NCI-H146 treated with DMSO at 0.1 percent for 48 hours (cell line): Measurements from ENCODE around the gene SEMA6B.
"Not testable (repeated sequence)": the region's sequence is repeated elsewhere in the genome, so short reads cannot be mapped to it uniquely, and the experiment has no call there.

ENCODE experiments used
- DNase-seq: peaks from one replicate; lab custom pipeline; 2025; ENCODE audit not compliant: unreplicated experiment; lab: John Stamatoyannopoulos, UW

The SEMA6B gene

DNA sequence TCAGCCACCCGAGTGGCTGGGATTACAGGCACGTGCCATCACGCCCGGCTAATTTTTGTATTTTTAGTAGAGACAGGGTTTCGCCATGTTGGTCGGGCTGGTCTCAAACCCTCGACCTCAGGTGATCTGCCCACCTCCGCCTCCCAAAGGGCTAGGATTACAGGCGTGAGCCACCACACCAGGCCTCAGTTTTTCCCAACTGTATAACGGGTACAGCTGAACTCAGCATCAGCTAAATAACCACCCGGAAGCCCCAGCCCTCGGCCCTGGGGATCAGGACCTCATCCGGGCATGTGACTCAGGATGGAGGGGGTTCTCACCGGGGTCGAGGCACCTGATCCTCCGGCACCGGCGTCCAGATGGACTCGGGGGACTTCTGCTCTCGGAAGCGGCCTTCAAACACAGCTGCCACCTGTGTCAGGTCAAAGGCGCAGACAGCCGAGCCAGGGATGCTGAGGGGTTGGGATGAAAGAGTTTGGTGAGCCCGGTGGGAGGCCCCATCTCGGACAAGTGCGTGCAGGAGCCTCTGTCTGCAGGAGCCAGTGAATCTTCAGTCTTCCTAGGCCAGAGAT lies 8.9 kb downstream of the SEMA6B start:
- DNase-seq: no peak

DNA sequence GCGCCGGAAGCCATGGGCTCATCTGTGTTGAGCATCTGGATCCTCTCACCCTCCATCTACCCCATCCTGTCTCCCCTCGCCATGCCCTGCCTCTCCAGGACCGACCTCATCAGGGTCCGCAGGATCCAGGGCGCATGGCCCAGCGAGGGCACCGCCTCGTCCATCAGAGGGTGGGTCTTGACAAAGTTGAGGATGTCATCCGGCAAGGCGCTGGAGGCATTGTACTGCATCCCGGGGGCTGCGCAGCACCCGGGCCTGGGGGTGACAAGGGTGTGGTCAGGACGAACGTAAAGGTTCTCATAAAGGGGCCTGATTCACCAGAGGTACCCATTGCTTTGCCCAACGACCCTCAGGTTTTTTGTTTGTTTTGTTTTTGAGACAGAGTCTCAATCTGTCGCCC lies 9.5 kb downstream of the SEMA6B start:
- DNase-seq: no peak

DNA sequence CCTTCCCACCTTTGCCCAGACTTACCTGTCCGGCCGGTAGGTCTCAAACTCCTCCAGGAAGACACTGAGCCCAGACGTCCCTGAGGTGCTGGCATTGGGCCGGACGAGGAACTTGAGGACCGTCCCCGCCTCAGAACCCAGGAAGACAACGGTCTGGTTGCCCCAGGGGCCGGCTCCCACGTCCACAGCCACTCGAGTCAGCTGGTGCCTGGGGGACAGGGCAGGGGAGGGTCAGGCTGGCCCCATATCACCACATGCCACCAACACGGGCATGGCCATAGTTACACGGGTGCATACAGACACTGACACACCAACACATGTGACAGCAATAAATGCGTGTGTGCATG lies 11.3 kb downstream of the SEMA6B start:
- no peak for DNase-seq

DNA sequence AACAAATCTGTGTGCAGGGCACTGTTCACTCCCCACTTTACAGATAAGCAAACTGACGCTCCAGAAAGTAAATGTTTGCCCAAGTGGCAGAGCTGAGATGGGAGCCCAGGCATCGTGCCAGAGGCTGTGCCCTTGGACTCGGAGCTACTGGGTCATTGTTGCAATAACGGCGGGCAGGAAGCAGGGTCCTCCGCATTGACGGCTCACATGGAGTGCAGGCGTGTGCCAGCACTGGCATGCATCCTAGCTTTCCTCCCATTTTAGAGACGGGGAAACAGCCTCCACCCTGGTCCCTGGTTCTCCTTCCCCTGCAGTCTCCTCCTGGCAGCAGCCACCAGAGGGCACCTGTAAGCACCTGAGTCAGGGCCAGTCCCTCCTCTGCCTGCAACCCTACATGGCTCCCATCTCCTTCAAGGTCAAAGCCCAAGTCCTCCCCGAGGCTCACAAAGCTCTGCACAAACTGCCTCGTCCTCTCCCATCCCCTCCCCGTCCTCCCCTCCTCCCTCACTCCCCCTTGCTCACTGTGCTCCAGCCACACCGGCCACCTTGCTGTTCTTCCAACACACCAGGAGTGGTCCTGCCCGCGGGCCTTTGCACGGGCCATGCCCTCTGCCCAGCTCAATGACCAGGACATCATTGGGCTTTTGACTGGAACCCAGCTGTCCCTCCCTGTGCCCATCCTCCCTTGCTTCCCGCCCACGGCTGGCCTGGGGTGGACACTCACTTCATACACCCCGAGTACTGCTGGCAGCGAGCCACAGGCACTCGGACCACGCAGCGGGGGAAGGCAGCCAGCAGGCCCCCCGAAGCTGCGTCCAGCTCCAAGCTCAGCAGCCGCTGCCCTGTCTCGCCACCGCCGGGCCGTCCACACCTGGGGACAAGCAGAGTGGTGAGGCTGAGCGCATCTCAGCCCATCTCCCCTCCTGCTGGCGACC lies 11.9 kb downstream of the SEMA6B start:
- no peak for DNase-seq

DNA sequence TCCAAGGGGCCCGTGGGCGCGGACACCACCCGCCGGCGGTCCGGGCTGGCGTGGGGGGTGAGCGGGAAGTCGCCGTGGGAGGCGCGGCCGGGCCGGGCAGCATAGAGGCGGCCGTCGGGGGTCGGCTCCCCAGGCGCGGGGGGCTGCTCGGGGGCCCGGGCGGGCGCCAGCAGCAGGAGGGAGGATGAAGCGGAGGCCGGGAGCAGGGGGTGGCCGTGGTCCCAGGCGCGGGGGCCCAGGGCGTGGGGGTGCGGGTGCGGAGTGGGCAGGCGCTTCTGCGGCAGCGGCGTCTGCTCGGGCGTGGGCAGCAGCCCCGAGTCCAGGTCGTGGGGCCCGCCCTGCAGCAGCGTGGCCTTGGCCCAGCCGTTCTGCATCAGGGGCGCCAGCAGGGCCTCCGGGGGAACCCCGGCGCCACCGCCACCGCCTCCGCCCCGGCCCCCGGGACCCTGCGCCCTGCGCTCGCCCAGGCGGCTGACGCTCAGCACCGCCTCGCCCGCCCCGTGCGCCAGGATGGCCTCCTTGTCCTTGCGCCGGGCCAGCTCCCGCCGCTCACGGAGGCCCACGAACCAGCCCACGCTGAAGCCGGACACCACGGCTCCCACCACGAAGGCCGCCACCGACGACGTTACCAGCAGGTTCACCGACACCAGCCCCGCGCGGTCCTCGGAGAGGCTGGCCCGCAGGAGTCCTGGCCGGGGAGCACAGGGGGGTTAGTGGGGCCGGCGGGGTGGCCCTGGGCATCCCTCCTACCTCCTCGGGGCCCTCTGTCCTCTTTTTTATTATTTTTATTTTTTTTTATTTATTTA lies 15.4 kb downstream of the SEMA6B start:
- no peak for DNase-seq

DNA sequence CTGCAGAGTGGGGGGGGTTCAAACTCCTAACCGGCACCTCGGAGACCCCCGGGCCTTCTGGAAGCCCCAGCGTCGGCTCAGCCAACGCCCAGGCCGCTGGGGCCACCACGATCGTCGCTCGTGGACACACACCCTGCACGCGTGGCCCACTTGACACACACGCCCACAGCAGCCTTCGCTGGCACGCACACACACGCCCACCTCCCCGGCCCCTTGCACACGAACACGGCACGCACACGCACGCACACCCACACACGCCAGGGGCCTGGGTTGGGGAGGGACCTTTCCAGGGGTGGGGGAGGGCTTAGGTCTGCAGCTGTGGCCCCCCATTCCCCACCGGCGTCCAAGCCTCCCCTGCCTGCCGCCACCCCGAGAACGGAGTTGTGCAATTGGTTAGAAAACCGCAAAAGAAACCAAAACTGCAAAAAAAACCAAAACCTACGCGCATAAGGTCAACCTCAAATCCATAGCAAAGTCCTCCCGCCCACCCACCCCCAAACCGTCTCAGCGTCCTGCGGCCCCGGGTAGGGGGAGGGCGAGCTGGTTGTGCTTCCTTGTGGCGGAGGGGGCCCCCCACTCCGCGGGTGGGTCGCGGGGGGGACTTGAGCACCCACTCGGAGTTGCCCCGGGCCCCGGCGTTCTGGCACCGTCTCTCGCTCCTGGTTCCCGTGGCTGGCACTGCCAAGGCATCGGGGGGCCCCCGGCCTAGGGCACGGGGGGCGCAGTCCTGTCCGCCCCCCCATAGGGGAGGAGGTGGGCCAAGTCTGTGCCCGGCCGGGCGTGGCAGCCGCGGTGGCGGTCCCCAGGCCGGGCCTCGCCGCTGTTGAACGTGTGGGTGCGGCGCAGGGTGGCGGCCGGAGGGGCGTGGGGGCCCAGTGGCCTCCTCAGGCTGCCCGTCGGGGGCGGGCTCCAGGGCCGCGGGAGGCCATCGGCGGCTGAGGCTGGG lies 16.3 kb downstream of the SEMA6B start:
- no peak for DNase-seq

DNA sequence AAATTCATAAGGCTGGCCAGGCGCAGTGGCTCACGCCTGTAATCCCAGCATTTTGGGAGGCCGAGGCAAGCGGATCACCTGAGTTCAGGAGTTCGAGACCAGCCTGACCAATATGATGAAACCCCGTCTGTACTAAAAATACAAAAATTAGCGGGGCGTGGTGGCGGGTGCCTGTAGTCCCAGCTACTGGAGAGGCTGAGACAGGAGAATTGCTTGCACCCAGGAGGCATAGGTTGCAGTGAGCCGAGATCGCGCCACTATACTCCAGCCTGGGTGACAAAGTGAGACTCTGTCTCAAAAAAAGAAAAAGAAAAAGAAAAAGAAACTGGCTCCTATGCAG lies 17.7 kb downstream of the SEMA6B start:
- not testable (repeated sequence) for DNase-seq

DNA sequence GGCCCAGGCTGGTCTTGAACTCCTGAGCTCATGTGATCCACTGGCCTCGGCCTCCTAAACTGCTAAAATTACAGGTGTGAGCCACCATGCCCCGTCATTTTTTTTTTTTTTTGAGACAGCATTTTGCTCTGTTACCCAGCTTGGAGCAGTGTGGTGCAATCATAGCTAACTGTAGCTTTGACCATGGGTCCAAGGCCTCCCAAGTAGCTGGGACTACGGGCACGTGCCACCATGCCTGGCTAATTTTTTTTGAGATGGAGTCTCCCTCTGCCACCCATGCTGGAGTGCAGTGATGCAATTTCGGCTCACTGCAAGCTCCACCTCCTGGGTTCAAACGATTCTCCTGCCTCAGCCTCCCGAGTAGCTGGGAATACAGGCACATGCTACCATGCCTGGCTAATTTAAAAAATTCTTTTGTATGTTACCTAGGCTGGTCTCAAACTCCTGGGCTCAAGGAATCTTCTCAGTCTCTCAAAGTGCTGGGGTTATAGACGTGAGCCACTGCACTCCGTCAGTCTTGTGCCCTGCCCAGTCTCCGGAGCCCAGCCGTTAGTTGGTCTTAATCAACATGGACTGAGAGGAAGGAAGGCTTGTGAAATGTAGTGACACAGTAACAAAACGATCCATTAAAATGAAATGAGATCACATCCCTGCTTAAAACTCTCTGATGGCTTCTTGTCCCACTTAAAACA lies 18.2 kb downstream of the SEMA6B start:
- no peak for DNase-seq

DNA sequence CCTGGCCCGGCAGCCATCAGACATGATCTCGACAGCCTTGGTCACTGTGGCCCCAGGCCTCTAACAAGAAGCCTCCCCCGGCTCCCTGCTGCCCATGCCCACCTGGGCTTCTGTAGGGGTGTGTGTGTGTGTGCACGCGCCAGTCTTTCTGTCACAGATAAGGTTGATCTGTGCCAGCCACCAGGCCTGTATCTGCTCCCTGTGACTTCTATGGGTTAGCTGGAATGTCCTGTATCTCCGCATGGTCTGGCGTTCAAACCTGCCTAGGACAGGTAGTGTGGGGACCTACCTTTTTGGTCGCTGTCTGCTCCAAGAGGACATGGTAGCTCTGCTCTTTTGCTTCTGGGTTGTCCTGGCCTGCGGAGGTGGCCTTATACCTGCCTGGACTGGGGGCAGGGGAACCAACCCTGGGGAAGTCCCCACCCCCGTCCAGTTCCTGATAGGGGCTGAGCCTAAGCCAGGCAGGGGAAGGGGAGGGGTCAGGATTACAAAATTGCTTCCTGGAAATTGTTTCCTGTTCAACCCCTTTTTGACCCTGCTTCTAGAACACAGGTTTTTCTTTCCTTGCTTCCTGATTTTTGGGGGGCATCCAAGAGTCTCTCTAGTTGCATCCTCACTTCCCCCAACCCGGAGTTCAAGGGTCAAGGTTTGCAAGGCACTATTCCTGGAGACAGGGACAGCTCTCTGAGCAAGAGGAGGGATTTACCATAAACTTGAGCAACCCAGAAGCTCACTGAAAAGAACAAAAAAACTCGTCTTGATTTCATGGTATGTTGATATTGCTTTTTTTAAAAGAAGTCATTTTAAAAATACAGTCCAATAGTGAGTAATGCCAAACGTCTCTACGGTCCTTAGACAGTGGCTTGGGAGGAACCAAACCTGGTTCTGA lies 19.5 kb downstream of the SEMA6B start, which contains the start of gene LRG1:
LRG1 (minus strand) TSS at position 344 of the 889 bp plus-strand sequence; CDS start at position 321, 23 bp downstream.
- no peak for DNase-seq

DNA sequence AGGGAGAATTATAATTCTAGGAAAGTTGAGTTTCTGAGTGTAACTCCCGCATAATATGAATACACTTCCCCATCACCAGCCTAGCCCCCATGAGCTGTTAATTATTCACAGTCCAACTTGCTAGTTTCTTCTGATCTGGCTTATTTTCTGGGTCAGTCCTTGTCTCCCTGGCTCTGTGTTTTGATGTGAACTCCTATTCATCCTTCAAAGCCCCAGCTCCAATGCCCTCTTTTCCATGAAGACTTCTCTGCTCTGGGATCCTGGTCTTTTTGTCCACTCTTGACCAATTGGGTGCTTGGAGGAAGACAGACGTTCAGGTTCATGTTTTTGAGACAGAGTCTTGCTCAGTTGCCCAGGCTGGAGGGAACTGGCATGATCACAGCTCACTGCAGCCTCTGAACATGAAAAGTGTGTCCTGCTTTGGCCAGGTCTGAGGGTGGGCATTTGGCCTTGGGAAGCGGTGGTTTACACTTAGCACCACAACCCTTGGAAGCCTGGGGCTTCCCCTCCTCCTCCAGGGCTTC lies 20.3 kb downstream of the SEMA6B start:
- no peak for DNase-seq

DNA sequence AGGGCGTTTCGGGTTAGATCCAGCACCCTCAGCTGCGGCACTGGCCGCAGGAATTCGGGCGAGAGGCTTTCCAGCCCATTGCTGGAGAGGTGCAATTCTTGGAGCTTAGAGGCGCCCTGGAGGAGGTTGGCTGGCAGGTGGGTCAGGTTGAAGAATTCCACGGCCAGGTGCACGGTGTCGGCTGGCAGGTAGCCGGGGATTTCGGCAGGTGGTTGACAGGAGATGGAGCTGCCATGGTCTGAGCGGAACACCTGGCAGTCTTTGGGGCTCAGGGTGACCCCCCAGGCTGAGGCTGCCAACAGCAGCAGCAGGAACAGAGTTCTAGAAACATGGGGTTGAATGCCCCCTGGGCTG lies 20.9 kb downstream of the SEMA6B start:
- no peak for DNase-seq

DNA sequence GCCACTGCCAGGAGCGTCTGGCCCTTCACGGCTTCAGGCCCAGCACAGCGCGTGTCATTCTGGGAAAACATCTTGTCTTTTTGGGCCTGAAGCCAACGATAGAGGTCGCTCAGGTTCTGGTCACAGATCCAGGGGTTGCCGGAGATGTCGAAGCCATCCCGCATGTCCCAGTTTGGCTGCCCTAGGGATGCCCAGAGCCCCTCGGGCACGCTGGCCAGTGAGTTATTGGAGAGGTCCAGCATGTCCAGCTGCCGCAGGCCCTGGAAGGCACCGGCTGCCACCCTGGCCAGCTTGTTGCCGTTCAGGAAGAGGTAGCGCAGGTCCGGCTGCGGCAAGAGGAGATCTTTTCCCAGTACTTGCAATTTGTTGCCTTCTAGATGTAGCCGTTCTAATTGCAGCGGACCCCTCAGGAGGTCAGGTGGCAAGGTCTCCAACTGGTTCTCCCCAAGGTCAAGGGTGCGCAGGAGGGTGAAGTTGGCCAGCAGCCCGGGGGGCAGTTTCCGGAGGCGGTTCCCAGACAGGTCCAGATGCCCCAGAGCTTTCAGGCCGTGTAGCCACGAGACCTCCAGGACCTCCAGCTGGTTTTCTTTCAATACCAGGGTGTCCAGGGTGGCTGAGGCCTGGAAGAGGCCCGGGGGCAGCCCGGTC lies 21.4 kb downstream of the SEMA6B start:
- DNase-seq: no peak

DNA sequence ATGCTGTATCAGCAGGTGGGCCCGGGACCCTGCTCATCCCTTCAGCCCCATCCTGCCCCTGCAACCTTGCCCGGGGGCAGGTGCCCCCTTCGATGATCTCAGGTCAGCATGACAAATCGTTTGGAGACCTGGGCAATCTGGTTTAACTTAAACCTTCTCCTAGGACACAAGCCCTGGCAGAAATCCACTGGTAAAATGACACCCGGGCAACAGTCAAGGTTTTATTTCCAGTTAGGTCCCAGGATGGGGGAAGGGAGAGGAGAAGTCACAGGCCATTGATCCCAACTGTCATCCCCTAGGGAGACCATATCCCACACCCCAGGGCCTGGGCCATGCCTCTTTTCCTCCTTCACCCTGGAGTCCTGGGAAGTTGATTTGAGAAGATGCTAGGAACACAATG lies 22.7 kb downstream of the SEMA6B start:
- no peak for DNase-seq

DNA sequence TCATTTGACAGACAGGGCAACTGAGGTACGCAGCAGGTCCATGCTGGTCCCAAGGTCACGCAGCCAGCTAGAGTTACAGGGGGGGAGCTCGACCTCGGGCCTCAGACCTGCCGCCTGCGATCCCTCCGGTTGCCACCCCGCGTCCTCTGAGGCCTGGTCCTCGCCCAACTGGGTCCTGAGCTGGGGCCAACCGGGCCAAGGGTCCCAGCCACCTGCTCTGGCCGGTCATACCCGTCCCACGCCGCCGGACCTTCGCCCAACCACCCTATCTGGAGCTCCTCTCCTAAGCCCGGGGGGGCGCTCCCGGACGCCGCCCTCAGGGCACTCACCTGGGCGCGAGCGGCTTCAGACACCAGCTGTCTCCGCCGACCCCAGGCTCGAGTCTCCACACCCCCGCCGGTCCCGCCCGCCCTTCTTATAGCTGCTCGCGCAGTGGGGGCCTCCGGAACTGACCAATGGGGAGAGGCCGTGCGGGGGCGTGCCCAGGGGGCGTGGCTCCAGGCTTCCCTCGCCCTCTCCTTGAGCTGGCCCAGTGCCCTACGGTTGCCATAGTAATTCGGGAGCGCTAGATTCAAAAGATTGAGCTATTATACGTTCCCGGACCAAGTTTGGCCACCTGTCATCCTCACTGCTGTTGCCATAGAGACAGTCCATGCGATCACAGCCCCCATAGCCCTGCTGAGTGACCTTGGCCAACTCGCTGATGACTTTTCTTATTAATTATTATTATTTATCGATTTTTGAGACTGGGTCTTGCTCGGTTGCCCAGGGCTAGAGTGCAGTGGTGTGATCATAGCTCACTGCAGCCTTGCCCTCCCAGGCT lies 24.4 kb downstream of the SEMA6B start, which contains the start of gene PLIN5:
PLIN5 (minus strand) TSS at position 389 of the 823 bp plus-strand sequence. CDS start 1,150 bp downstream, outside the sequence.
- peak; percentile 83 for DNase-seq

DNA sequence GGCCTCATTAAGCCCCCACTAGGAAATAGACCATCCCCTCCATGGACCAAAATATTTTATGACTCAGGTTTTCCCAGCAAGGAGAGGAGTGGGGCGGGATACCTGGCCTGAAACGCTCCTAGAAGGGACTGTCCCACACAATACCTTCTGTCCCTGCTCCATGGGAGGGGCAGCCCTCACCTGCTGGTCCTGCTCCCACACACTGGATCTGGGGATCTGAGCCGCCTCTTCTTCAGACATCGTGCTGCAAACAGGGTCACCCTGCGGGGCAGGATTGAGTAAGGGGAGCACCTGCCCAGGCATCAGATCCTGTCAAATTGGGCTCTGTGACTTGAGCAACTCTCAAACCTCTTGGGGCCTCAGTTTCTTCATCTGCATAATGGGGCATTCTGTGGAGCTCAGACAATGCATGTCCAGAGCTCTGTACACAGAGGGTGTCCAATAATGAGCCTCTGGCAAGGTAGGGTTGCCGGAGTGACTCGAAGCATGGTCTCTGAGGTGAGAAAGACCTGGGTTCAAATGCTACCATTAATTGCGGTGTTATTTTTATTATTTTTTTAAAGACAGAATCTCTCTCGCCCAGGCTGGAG lies 25.6 kb downstream of the SEMA6B start:
- DNase-seq: no peak

DNA sequence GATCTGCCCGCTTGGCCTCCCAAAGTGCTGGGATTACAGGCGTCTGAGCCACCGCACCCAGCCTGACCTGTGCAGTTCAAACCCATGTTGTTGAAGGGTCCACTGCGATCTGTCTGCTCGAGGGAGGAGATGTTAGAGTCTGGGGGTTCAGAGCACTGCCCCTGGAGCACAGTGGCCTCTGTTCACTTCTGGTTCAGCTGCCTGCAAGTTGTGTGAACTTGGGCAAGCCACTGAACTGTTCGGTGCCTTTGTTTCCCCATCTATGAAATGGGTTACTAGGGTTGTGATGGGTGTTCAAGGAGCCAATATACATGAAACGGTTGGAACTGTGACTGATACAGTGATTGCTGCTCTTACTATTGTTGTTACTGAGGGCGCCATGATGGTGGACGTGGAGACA lies 26.1 kb downstream of the SEMA6B start:
- DNase-seq: no peak

DNA sequence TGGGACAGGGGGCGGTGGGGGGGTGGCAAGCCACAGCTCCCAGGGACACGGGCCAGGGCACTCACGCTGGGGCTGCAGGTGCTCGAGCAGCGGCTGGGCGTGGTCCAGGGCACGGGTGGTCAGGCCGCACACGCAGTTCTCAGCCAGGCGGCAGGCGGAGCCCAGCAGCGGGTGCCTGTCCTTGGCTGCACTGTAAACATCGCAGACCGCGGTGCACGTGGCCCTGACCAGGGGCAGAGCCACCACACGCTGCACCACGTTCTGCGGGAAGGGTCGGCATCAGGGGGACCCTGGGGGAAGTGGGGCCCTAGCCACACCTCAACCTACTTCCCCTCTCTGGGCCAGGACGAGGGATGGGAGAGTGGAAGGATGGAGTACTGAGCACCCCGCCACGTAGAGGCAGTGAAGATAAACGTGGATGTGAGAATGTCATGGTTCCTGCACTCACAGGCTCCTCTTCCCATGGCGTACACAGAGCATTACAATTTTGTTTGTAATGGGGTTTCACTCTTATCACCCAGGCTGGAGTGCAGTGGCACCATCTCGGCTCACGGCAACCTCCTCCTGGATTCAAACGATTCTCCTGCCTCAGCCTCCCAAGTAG lies 27.8 kb downstream of the SEMA6B start:
- DNase-seq: no peak
